SK-N-MC (cell line): ENCODE data around the gene RNF115.

ENCODE experiments used
- EZH2 ChIP-seq: fragments of 200-600 bp; sonication (generic); IDR thresholded peaks from one replicate; pipeline ENCODE4 v1.6.1; 2017; ENCODE audit warnings: antibody characterized with exemption
- FOXP2 ChIP-seq: optimal IDR thresholded peaks from 2 replicates; pipeline ENCODE3; 2011; ENCODE audit warnings: mild to moderate bottlenecking, moderate library complexity; ENCODE audit not compliant: insufficient read depth; ENCODE audit errors: extremely low read length, control extremely low read depth

GRCh38 chr1:145828367-145829026, 4.6 kb upstream of the RNF115 start:
- no peak for TF ChIP-seq EZH2
- no peak for TF ChIP-seq FOXP2
